Hematopoietic multipotent progenitor cell treated with erythropoietin and hydrocortisone succinate and interleukin-3 and kit ligand, for 15 days (in vitro differentiated cells): ENCODE data around the gene DGKZ.
A peak's percentile ranks its signal among the peaks of the same experiment; 100 is the strongest.

Source experiments
- DNase-seq: peaks from one replicate; pipeline ENCODE4 v3.0.0-alpha.2; 2015; ENCODE audit warnings: low spot score

DGKZ gene

GRCh38 chr11:46347637-46348311 is 511 bp downstream of the DGKZ start:
- no peak for DNase-seq

- DNase-seq: no peak
These were observed 1.5 kb downstream of the DGKZ start for GRCh38 chr11:46348566-46349401.

DNA sequence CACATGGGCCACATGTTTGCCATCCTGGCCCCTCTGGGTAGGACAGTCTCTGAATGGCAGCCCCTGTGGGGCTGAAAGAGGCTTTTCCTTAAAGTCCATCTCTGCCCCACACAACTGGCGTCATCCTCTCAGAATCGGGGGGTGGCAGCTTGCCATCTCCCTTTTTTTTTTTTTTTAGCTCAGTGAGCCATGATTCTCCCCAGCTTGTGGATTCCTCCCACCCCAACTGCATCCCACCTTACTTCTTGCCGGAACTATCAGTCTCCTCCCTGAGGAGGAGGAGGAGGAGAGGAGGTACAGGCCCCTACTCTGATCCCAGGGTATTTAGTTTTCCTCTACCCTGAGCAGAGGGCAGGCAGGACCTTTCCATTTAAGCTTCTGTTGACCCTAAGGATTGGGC is 3.4 kb downstream of the DGKZ start:
- DNase-seq: no peak

GRCh38 chr11:46351148-46351547 is 3.9 kb downstream of the DGKZ start:
- no peak for DNase-seq

DNA sequence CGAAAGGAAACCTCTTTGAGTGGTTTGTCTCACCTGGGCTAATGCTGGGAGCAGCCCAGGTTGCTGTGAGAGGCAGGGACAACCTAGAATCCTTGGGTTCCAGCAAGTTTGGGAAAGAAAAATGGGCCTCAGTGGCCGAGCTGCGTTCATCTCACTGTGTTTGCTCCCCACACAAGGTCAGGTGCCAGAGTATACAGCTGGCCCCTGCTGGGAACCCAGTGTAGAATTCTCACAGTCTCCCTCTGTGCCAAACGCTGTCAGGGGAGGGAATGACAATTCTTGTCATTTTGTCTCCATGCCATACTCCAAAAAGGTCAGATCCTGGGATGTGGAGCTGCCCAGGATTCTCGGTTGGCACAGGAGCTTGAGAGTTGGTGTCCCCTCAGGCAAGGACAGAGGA is 4.3 kb downstream of the DGKZ start:
- DNase-seq: no peak

DNA sequence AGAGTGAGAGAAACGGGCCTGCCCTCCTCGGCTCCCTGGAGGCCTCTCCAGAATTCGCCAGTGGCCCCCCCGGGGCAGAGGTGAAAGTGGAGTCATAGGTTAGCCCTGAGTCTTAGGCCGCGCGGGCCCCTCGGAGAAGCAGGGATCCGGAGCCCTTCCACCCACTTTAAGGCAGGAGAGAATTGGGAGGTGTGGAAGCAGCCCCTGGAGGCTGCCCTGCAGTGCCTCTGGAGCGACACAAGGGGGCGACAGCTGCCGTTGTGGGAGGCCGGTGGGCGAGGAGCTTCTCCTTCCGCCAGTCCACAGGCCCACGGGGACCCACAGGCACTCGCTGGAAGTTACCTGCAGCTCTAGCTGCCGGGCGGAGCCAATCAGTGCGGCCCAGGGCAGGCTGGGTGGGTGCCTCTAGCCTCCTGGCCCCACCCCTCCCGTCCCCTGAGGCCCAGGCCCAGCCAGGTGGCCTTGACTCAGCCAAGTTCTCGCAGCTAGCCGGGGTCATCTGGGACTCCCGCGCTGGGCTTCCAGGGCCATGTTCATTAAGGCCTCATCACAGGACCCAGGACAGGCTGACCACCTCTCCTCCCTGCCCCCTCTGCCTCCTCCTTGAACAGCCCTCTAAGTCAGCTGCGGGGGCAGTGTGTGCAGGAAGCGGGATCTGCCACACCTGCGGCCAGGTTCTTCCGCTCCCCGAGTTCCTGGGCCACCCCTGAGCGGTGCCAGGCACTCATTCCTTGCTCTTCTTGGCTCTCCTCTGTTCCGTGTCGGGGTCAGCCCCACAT is 5.0 kb downstream of the DGKZ start:
- DNase-seq: peak; percentile 46

DNA sequence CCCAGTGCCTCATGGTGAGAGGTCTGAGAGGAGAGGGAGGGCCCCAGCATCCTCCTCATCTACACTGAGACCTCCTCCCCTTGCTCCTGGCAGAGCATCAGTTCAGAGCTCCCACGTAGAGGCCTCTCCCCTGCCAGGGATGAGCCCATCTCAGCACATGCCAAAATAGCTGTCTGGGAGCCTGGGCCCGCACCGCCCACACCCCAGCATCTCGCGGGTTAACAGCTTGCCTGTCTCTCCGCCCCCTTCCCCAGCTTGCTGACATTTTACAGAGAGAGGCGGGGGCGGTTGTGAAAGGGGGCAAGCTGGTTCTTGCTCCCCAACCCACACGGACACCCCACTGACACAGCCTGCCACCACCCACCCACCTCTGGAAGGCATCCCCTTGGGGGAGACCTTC is 6.4 kb downstream of the DGKZ start:
- no peak for DNase-seq

GRCh38 chr11:46356924-46357482 is 9.7 kb downstream of the DGKZ start:
- DNase-seq: no peak

- no peak for DNase-seq
These were observed 10.2 kb downstream of the DGKZ start for GRCh38 chr11:46357483-46357936.

- DNase-seq: no peak
These were observed 12.7 kb downstream of the DGKZ start for GRCh38 chr11:46359953-46360352.

DNA sequence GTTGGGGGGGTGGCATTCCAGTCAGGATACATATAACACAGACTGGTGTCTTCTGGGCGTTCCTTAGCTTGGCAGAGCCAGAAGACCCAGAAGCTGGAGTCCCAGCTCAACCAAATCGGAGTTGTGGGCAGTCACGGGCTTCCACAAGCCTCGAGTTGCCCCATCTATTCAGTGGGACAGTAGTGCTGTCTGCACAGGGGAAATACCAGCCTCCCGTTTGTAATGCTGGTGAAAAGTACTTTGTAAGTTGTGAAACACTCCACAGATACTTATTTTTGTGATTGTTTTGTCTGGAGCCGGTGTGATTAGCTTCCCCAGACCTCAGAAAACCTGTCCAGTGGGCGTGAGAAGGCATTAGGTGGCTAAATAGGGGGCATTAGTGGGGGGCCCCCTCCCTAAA is 13.6 kb downstream of the DGKZ start:
- DNase-seq: no peak

- no peak for DNase-seq
These were observed 14.3 kb downstream of the DGKZ start for GRCh38 chr11:46361283-46362155.

DNA sequence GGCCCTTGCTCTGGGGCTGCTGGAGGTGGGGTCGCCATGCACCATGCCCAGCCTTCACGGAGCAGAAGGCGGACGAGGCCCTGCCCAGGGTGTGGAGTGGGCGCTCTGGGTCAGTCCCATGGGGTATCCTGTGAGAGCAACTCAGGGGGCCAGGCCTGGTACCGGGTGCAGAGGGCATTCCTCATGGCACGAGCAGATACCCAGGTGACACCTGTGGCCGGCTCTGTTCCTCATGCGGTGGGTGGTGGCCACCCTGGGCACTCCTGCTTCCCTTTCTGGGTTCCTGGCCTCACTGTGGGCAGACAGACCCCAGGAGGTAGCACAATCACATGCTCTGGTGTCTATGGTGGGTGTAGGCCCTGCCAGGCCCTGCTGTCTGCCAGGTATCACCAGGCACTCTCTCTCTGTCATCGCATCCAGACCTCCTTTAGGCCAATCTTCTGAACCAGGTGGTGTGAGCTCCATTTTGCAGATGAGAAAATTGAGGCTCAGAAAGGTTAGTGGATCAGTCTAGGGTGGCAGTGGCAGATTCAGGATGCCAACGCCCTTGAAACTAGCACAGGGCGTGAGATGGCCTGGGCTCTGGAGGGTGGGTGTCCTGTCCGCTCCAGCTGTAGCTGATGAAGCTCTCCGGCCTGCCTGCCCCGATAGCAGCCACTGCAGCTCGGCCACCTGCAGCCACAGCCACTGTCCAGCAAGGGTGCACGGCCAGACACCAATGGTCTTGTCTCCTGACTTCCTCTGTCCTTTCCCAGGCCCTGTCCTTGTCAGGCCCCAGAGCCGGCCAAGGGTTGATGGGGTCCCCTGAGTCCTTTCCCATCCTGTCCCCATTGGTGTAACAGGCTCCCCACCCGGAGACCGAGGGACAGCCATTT is 15.1 kb downstream of the DGKZ start:
- DNase-seq: no peak

GRCh38 chr11:46363031-46363407 is 15.8 kb downstream of the DGKZ start:
- no peak for DNase-seq

- DNase-seq: no peak
These were observed 16.3 kb downstream of the DGKZ start for GRCh38 chr11:46363455-46364005.

DNA sequence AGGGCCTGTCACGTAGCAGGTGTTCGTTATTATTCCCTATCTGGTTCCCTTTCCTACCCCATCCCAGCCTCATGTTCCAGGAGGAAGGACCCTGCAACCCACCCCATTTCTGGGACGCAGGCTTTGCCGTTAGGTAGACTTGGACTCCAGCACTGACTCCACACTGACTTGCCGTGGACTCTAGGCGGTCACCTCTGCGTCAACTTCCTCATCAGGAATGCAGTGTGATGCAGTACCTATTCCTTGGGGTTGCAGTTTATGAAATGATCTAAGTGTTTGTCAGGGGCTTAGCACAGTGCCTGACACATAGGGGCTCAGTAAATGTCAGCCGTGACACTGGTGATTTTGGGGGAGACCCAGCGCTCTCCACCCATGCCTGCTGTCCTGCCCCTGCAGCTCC is 16.8 kb downstream of the DGKZ start:
- DNase-seq: no peak

DNA sequence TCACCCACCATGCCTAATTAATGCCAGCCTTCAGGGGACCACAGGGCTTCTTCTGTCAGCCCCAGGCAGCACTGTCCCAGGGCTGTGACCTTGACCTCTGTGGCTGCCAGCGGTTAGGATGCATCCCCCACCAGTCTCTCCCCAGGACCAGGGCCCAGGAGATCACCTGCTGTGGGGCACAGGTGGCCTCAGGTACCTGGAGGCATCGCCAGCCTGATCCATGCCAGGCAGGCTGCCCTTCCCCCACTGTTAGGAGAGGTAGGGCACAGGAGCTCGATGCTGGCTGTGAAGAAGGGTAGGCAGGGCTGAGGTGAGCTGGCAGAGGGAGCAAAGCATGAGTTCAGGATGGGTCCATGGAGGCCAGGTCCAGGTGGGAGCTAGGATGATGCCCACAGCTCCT is 17.5 kb downstream of the DGKZ start:
- DNase-seq: no peak

GRCh38 chr11:46366260-46366659 is 19.0 kb downstream of the DGKZ start:
- no peak for DNase-seq

DNA sequence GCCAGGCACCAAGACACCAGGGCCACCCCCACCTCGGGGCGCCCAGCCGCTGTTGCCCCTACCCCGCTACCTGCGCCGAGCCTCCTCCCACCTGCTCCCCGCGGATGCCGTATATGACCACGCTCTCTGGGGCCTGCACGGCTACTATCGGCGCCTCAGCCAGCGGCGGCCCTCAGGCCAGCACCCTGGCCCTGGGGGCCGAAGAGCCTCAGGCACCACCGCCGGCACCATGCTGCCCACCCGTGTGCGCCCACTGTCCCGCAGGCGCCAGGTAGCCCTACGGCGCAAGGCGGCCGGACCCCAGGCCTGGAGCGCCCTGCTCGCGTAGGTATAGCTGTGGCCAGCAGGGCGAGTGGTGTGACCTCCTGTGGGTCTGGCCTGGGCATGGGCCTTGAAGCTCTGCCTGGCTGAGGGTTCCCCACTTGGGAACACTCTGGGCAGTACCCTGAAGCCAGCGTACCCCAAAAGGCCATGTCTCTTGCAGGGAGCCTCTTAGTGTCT is 19.4 kb downstream of the DGKZ start:
- DNase-seq: no peak
